Mucosa of gallbladder (tissue), 1 donor: ENCODE data around the gene SELPLG. TPM values are rescaled to one million over a fixed set of nuclear protein-coding genes. Genes with fewer than 3 reads are reported as not detected.
"Not testable (repeated sequence)": the region's sequence is repeated elsewhere in the genome, so short reads cannot be mapped to it uniquely, and the experiment has no call there.

Experiments
- DNase-seq: peaks from one replicate; pipeline ENCODE4 v3.0.0-alpha.2; 2020; ENCODE audit warnings: low spot score
- total RNA-seq: library from RNA; stranded (reverse); gene quantifications from one replicate; pipeline ENCODE4 v1.2.1, GENCODE V29; 2021
- donor health status: DM: no; HTN: no; CAD: no.

Gene SELPLG
- total RNA-seq, 1 donor from 2014 or later = 22.4 TPM

DNA sequence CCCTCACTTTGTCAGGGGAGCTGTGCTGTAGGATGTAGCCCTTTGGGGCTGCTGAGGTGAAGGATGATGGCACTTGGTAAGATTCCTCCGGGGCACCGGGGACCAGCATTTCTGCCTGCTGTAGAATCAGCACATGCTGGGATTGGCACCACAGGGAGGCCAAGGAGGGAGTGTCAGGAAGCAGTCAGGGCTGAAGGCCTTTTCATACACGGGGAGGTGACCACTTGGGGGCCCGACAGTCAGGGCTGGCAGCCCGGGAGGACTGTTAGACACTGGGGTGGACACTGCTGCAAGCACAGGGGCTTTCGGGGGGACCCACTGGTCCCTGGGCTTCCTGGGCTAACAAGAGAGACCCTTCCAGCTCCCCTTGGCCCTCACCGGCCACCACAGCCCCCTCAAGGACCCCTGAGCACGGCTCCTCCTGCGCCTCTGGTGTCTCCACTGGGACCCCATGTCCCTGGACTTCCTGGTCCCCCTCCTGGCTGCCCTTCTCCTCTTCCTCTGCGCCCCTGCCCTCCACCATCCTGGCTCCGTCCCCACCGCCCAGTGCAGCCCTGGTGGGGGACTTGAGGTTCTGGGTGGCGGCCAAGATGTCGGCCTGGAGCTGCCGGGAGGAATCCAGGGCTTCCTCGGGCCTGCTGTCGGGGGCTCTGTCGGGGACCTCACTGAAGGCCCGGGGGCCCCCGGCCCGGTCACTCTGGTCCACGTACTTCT, 42.3 kb downstream of the SELPLG start:
- DNase-seq = no peak

- DNase-seq = not testable (repeated sequence)
Observed at GRCh38 chr12:108590463-108590862, 43.2 kb downstream of the SELPLG start.

GRCh38 chr12:108589840-108590229, 43.9 kb downstream of the SELPLG start:
- no peak for DNase-seq

DNA sequence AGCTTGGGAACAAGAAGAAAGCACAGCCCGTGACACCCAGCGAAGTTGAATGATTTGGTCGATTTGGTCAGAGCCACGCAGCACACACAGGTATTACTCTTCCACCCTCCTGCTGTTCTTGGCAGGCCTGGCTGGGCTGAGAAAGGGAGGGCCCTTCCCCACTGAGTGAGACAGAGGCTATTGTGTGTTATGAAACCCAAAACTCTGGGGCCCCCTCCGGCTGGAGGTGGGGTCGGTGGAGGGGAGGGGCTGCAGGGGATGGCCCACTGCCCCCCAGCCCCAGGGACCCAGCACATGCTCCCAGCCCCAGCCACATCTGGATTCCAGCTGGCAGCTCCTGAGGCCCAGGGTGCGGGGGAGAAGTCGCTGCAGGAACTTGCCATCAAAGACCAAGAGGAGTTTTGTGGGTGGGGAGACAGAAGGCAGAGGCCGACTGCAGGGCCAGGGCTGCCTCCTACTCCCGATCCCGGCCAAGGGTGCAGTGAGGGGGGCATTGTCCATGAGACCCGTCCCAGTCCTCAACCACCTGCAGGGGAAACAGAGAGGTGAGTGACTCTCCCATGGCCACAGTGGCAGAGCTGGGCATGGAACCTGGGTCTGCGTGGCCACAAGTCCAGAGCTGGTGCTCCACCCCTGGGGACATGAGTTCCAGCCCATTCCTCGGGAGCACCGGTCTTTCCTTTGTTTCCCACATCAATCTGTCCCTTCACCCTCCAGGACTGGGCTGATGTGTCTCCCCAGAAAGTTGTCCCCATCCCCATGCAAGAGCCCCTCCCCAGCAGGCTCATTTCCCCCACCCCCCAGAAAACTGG, 44.5 kb downstream of the SELPLG start:
- no peak for DNase-seq

DNA sequence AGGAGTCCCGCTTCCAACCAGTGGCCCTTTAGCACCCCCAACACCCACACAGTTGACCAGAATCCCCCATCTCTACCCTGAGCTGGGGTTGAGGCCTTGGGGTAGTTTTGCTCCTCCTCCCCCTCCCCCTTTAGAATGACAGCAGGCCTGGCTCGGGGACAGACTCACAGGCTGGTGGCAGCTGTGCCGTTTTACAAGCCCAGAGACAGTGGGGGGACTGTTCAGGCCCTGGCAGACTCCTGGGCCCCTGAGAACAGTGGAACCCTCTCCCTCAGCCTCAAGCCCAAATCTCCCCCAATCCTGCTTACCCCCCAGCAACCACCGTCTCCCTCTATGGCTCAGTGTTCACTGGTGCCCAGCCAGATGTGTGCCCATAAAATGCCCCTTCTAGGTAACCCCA, 45.9 kb downstream of the SELPLG start:
- no peak for DNase-seq

DNA sequence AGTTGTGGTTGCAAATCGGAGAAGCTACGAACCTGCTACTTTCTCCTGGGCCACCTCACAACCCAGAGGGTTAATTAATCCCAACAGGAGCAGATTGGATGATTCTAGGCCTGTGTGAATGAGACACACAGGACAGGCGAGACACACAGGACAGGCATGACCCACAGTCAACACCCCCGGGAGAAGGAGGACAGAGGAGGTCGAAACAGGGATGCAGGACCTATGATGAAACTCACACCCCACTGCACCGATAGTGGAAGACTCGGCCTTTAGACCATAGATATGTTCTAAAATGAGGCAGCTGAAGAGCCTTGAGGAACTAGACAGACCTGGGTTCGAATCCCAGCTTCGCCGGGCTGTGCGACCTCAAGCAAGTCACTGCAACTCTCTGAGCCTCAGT, 47.4 kb downstream of the SELPLG start:
- no peak for DNase-seq

- DNase-seq = no peak
Observed at GRCh38 chr12:108585864-108586263, 47.8 kb downstream of the SELPLG start.

- DNase-seq = no peak
Observed at GRCh38 chr12:108584456-108585065, 49.1 kb downstream of the SELPLG start.

- DNase-seq = no peak
Observed at GRCh38 chr12:108583991-108584390, 49.7 kb downstream of the SELPLG start.

DNA sequence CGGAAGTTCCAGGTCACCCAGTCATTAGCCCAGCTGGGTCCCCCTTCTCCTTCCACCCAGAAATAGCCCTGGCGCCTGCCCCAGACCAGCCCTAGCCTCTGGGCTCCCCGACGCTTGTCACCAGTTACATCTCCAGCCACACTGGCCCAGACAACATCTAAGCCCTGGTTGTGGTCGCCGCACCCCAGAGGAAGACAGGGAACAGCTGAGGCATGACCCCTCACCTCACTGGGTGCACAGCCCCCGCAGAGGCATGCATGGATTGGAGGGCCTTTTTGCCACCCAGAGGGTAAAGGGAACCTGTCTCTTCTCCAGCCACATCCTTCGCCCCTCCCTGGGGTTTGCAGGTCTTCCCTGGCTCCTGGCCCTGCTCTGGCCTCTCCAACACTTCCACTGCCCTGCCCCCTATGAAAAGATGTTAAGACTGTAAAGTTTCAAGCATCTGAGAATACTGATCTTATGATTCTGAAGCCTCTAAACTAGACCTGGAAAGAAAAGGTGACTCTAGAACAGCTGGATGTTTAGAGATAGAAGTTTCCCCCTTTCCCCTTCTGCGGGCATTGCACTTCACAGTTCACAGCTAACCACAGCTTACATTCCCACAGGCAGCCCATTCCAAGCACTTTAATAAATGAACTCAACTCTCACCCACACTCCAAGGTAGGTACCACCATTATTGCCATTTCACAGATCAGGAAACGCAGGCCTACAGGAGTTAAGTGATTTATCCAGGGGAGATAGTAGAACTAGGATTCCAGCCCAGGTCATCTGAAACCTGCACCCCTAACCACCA, 50.5 kb downstream of the SELPLG start:
- DNase-seq = no peak

DNA sequence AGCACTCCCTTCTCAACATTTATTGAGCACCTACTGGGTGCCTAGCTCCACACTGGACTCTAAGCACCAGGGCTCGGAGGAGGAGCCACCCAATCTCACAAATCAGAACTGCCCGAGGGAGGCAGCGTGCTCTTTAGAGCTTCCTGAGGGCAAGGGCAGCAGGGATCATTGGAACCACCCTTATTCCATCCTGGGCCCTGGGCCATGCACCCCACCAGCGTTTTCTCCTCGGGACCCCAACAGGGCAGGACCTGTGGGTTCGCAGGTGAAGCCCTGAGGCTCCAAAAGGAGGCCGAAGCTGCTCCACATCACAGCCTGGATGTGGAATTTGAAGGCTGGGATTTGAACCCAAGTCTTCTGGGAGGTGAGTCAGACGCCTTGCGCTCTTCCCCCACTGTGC, 51.2 kb downstream of the SELPLG start:
- no peak for DNase-seq

DNA sequence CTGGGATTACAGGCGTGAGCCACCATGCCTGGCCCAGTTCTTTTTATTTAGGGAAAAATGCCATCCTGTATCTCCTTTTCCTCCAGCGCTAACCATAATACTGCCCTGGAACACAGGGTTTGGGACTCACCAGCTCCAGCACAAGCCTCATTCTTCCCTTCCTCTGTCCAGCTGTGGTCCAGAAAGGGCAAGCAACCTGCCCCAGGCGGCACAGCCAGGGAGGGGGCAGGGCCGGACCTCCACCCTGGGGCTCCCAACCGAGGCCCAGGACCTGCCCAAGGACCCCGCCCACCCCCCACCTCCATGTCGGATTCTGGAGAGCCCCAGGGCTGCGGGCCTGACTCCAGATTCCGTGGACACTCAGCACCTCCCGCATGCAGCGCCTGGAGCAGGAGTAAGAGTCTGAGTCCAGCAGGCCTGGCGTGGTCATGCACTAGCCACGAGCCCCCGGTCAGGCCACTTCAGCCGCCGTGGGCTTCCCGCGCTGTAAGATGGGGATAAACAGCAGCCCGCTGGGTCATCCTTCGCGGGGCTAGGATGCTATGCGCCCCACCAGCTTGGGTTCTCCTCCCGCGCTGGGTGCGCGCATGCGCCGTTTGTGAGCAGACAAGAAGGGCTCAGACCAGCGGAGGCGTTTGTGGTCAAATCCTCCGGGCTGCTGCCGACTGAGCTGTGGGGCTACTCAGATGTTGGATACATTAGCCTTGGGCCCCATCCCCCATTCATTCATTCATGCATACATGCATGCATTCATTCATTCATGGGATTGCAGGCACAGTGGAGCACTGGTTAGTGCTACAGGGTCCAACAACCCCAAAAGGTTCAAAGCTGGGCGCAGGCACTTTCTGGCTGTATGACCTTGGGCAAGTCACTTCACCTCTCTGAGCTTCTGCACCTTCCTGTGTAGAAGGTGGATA, 52.1 kb downstream of the SELPLG start:
- no peak for DNase-seq

GRCh38 chr12:108580531-108580930, 53.2 kb downstream of the SELPLG start:
- no peak for DNase-seq

GRCh38 chr12:108578813-108579212, 54.9 kb downstream of the SELPLG start:
- no peak for DNase-seq

DNA sequence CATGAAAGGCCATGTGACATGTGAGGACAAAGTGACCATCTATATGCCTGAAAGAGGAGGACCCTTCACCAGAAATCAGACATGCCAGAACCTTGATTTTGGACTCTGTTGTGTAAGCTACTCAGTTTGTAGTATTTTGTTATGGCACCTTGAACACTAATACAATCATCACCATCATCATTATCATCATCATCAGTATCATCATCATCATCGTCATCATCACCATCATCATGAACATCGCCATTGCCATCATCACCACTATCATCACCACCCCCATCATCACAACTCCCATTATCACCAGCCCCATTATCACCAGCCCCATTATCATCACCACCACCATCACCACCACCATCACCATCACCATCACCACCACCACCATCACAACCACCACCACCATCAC, 55.4 kb downstream of the SELPLG start:
- DNase-seq = no peak

GRCh38 chr12:108577458-108577857, 56.2 kb downstream of the SELPLG start:
- no peak for DNase-seq

- DNase-seq = no peak
Observed at GRCh38 chr12:108576660-108577234, 56.9 kb downstream of the SELPLG start.

DNA sequence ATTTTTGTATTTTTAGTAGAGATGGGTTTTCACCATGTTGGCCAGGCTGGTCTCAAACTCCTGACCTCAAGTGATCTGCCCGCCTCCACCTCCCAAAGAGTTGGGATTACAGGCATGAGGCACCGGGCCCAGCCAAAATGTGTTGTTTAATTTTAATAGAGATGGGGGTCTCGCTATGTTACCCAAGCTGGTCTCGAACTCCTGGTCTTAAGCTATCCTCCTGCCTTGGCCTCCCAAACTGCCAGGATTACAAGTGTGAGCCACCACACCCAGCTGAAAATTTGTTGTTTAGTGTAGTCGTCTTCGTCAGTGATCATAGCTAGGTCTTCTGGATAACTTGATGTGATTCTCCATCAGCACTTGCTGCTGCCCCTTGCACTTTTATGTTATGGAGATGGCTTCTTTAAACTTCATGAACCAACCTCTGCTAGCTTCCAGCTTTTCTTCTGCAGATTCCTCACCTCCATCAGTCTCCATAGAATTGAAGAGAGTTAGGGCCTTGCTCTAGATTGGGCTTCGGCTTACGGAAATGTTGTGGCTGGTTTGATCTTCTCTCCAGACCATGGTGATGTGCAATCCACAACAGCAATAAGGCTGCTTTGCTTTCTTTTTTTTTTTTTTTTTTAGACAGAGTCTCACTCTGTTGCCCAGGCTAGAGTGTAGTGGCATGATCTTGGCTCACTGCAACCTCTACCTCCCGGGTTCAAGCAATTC, 58.3 kb downstream of the SELPLG start:
- no peak for DNase-seq

DNA sequence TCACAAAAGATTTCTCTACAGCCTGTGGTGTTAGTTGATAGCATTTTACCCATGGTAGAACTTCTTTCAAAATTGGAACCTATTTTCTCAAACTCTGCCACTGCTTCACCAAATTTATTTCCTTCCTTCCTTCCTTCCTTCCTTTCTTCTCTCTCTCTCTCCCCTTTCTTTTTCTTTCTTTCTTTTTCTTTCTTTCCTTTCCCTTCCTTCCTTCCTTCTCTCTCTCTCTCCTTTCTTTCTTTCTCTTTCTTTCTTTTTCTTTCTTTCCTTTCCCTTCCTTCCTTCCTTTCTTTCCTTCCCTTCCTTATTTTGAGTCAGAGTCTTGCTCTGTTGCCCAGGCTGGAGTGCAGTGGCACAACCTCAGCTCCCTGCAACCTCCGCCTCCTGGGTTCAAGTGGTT, 59.4 kb downstream of the SELPLG start:
- DNase-seq = not testable (repeated sequence)

DNA sequence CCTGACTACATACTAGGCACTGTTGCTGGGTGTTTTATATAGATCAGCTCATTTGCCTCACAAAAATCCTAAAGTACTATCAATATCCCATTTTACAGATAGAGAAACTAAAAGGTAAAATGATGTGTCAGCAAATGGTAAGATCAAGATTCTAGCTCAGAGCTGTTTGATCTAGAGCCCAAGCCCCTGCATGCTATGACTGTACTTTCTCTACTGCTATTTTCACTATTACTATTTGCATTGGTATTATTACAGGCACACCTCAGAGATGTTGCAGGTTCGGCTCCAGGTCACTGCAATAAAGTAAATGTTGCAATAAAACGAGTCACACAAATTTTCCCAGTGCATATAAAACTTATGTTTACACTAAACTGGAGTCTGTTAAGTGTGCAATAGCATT, 60.4 kb downstream of the SELPLG start:
- DNase-seq = no peak
